ENCODE results near the gene PTPRT.

The PTPRT gene

DNA sequence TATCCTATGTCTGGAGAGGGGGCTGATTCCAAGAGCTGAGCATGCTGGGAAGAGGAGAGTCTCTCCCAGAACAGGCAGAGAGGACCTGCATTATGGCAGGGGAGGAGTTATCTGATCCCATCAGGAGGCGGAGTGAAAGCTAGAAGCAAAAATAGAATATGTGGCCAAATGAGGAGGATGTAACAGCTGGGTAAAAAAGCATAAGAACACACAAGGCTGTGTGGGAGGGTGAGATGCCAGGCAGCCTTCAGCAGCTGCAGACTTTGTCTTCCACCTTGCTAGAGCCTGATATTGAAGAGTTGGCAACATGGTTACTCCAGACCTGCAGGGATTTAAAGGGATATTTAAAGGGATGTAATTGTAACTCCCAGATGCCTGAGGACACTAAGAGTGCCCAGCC is 167.1 kb downstream of the PTPRT start:
- no peak for DNase-seq (ENCODE audit: low read depth in 2 of 2)

DNA sequence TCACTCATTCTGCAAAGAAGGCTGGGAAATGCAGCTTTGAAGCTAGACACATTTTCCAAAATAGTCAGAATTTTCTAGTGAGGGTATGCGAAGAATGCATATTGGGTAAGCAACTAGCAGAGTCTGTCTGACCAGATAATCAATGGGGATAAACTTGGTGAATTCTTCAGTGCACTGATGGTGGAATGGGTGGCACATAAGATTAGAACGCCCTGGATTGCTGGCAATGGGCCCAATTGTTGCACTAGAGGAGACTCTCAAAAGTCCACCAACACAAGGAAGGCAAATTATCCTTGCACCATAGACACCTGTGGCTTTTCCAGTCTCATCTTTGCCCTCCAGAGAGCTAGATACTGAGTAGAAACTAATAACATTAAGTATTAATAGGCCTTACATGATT is 167.6 kb downstream of the PTPRT start:
- no peak for DNase-seq (ENCODE audit: low read depth in 2 of 2)

- no peak for DNase-seq (ENCODE audit: low read depth in 2 of 2)
Observed at GRCh38 chr20:43017241-43018030, 172.3 kb downstream of the PTPRT start.

DNA sequence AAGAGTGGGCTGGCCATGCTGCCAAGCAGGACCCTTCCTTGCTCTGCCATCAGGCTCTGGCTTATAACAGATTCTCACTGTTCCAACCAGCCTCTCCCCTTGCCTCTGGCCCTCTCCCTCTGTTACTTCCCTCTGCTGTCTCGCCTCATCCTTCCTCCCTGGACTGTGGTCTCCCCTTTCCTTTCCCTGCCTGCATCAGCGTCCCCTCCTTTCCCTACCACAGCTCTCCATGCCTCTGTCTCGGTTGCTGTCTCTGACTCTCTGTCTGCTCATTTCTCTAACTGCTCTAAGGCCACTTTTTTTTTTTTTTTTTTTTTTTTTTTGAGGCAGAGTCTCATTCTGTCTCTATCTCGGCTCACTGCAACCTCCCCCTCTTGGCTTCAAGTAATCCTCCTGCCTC is 173.4 kb downstream of the PTPRT start:
- DNase-seq (ENCODE audit: low read depth in 2 of 2), result no peak

DNA sequence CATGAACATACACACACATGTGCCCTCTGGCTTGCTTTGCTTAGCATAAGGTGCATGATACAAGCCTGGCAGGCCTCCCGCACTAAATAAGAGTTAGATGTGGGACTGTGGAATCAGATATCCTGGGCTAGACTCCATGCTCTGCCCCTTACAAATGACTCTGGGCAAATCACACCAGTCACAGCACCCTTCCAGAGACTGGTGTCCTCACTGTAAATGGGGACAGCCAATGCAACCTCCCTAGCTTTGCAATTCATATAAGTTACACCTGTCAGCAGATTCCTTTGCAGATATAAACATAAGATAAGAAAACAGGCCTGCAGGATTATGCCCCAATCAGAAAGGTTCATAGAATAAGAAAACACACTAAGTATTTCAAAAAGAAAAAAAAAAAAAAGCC is 174.1 kb downstream of the PTPRT start:
- no peak for DNase-seq (ENCODE audit: low read depth in 2 of 2)

GRCh38 chr20:43014206-43014605 is 175.5 kb downstream of the PTPRT start:
- no peak for DNase-seq (ENCODE audit: low read depth in 2 of 2)

- no peak for DNase-seq (ENCODE audit: low read depth in 2 of 2)
Observed at GRCh38 chr20:43011491-43011890, 178.2 kb downstream of the PTPRT start.

GRCh38 chr20:43009532-43009931 is 180.2 kb downstream of the PTPRT start:
- no peak for DNase-seq (ENCODE audit: low read depth in 2 of 2)

- no peak for DNase-seq (ENCODE audit: low read depth in 2 of 2)
Observed at GRCh38 chr20:43007525-43007924, 182.2 kb downstream of the PTPRT start.

DNA sequence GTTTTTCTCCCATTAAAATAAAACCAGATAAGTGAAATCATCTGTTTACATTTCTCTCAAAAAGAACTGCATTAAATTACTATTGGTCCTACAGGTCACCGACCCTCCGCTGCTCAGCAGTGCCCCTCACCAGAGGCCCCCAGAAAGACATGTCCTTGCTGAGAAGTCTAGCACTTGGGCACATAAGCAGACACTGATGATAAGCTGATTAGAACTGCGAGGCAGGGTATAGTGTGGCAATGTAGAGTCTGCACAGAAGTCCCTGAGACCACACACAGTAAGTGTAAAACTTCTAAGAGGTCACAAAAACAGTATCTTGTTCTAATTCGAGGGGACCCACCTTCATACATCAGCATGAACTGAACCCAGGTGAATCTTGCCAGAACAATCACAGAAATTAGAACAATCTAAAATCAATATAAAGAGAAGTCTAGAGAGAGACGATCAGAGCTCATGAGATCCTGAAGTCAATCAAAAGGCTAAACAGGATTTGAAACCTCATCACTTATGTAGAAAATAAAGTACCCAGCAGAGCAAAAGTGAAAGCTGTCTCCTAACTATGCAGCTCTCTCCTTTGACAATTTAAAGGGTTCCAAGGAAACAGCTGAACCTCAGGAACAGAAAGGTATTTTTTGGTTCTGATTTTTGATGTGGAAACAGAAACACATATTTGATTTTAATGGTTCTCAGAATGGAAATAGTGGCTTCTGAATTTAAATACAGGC is 182.9 kb downstream of the PTPRT start:
- DNase-seq (ENCODE audit: low read depth in 2 of 2), result no peak

- DNase-seq (ENCODE audit: low read depth in 2 of 2), result no peak
Observed at GRCh38 chr20:43003318-43003944, 186.3 kb downstream of the PTPRT start.

DNA sequence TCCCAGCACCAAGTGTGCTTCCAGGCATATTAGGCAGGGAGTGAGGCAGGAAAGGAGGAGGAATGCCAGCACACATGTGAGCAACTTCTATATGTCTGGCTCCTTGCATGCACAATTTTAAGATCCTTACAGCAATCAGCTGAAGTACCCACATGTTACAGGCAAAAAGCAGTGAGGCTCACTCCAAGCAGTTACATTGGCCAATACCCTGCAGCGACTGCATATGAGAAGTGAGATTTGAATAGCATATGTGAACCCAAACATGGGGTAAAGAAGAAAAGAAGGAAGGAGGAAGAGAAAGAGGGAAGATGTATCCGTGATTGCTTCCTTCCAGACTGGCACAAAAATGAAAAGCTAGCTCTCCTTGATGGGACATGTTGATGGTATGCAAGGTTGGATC is 193.6 kb downstream of the PTPRT start:
- DNase-seq (ENCODE audit: low read depth in 2 of 2), result no peak

DNA sequence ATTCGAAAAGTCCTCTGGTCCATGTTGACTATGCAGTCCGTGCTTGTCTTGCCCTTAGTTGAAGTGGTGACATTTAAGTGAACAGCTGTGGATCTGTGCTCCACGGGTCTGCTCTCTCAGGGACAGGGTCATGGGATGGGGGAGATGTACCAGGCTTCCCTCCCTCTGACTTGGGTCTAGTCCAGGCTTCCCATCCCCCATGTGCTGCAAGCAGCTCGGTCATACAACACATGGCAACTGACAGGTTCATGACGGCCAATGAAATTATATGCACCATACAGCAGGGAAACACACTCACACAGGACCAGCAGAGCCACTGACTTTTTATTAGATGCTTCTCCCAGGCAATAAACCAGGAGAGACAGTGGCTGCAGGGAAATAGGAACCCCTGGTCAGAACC is 201.4 kb downstream of the PTPRT start:
- DNase-seq (ENCODE audit: low read depth in 2 of 2), result no peak

DNA sequence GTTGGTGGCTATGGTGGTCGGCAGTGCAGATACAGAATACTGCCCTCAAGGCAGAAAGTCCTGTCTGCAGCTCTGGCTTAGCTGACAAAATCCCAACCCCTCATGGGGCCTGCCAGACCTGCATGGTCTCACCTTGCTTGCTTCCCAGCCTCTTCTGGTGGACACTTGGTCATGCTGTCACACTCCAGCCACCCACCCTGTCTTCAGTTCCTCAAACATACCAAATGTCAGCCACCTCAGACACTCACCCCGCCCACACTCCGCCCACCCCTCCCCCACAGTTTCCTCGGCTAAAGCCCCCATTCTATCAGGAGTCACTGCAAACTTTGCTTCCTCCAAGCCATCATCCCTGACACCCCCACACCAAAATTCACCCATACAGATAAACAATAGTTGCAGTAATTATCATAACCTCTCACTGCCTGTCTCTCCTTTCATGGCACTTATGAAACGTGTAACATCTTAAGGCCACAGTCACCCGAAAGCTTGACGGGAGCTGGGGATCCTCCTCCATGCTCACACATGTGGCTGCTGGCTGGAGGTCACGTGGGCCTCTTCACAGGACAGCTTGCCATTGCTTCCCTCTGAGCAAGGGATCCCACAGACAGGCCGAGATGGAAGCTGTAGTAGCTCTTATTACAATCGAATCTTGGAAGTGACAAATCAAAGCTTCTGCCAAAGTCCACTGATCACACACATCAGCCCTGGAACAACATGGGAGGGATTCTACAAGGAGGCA is 202.2 kb downstream of the PTPRT start:
- DNase-seq (ENCODE audit: low read depth in 2 of 2), result no peak

DNA sequence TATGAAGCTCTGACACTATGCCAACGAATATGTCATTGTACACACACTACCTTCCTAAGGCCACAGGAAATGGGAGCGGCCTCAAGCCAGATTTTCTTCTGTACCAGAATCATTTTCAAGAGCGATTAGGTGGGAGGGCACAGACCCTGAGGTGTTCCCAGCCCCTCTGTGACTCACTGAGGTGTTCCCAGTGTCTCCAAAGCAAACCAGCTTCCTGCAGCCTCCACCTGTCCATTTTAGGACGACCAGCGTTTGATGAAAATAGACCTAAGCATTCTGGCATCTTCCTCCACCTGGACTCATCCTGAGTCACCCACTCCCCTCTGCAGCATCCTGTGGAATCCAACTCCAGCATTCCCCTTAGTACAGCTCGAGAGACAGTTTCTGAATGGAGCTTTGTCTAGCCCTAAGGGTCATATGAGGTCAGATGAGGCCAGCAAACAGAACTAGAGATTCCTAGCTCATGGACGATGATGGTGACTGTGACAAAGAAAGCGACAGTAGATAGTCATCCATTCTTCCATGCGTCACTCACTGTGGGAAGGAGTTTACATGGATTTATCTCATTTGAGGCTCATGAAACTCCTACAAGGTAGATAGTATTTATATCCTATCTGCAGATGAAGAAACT is 203.4 kb downstream of the PTPRT start:
- no peak for DNase-seq (ENCODE audit: low read depth in 2 of 2)

DNA sequence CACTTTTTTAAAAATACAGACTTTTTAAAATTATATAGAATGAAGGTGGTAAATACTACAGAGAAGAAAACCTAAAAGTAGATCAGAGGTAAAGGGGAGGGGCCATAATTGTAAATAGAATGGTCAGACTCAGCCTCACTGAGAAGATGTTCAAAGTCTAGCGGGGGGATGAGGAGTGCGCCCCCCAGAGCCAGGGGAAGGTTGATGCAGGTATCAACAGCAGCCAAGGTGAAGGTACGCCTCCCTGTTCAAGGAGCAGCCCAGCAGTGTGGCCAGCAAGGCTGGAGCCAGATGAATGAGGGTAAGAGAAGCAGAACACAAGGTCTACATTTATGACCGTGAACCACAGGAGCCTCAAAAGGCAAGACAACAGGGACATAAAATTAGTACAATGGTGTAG is 204.1 kb downstream of the PTPRT start:
- DNase-seq (ENCODE audit: low read depth in 2 of 2), result no peak

- DNase-seq (ENCODE audit: low read depth in 2 of 2), result no peak
Observed at GRCh38 chr20:42982218-42982617, 207.5 kb downstream of the PTPRT start.

GRCh38 chr20:42981253-42981652 is 208.5 kb downstream of the PTPRT start:
- no peak for DNase-seq (ENCODE audit: low read depth in 2 of 2)

DNA sequence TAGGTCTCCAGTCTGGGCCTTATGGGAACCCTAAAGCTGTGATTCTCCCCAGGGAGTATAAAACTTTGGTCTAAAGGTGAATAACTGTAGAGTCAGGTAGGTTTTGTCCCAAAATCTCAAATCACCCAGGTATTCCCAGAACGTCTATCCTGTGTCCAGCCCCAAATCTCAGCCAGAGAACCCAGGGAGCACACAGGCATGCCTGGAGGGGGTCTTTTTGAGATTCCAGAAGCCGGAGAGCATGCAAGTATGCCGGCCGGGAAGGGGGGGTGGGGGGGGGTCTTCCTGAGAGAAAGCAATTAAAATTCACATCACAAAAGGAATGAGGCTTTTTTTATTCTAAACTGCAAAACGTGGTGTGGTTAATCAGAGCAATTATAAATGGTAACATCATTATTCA is 210.0 kb downstream of the PTPRT start:
- DNase-seq (ENCODE audit: low read depth in 2 of 2), result no peak

GRCh38 chr20:42978184-42978974 is 211.3 kb downstream of the PTPRT start:
- no peak for DNase-seq (ENCODE audit: low read depth in 2 of 2)

DNA sequence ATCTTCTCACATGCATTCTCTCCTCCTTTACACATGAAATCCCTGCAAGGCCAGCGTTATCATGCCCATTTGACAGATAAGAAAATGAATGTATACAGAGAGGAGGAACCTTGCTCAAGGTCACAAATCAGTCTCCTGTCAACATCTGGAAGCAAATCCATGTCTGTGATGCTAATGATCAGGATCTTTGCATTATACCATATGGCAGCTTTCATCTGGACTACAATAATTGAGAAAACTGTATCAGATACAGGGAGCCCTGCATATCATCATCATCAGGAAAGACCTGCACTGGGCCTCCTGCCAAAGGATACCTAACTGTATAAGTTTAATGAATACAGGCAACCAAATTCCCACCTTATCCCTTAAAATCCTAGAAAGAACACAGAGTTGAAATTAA is 213.7 kb downstream of the PTPRT start:
- DNase-seq (ENCODE audit: low read depth in 2 of 2), result no peak
